ENCODE data around the gene ITPRIPL2. TPM values are rescaled to one million over a fixed set of nuclear protein-coding genes. Genes with fewer than 3 reads are reported as not detected.

The ITPRIPL2 gene
- total and polyA plus RNA-seq, 2 experiments from 2014 or later = 9.5 to 71.9 TPM

- H2AFZ ChIP-seq = no peak overlapping the region
- H3K79me2 ChIP-seq (ENCODE audit: insufficient read depth) = no peaks in the 10 kb centered on the region
- peaks cover 12% of the 10 kb centered on the region for H3F3A ChIP-seq (ENCODE audit: insufficient read depth)
- H3K4me1 ChIP-seq (ENCODE audit: insufficient read depth) = peaks cover 14% of the 10 kb centered on the region
- no peak for TF ChIP-seq EZH2phosphoT487 (IDR thresholded peaks at IDR 0.05; ENCODE audit: insufficient read depth, low read depth)
- no peak for TF ChIP-seq EZH2 (IDR thresholded peaks at IDR 0.05; ENCODE audit: insufficient read depth, poor library complexity, severe bottlenecking)
- H3K9me3 ChIP-seq (ENCODE audit: low read depth) = no peaks in the 10 kb centered on the region
- WGBS, 2 experiments (ENCODE audit: low coverage in 1 of 2, low lambda C conversion rate in 2 of 2, missing lambda C conversion rate in 2 of 2) = 78% methylated on average over 11 of the region's 11 CpGs
- H3K27ac ChIP-seq = no peak overlapping the region
- H4K20me1 ChIP-seq (ENCODE audit: insufficient read depth) = no peaks in the 10 kb centered on the region
- no peaks in the 10 kb centered on the region for H3K9me2 ChIP-seq (ENCODE audit: insufficient read depth)
- DNase-seq = peak; percentile 31
- H3K27me3 ChIP-seq (replicated peaks; ENCODE audit: insufficient read depth) = no peaks in the 10 kb centered on the region
- H3K4me3 ChIP-seq = no peak overlapping the region
- H3K4me2 ChIP-seq (ENCODE audit: unreplicated experiment) = no peak overlapping the region
- no peaks in the 10 kb centered on the region for H3K36me3 ChIP-seq (ENCODE audit: low read depth)
- in situ Hi-C loops (cut with MboI) = loop anchor here (25.0 kb wide), 1 partner anchor 418 kb away; the partner anchor contains the start of genes CCP110 and GDE1
- no peak overlapping the region for H3K9ac ChIP-seq
Observed at GRCh38 chr16:19094542-19095365, 19.0 kb upstream of the ITPRIPL2 start.

DNA sequence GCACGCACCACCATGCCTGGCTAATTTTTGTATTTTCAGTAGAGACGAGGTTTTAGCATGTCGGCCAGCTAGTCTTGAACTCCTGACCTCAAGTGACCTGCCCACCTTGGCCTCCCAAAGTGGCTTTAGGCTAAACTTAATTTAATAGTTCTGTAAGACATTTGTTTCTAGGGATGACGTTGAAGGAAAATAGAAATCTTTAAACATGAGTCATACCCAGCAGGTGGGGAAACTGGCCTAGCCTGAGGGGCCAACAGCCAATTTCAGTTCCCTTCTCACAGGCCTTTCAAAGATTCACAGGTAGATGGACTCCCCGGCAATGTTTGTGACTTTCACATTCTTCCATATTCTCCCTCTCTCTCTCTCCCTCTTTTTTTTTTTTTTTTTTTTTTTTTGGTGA, 18.1 kb upstream of the ITPRIPL2 start:
- Histone ChIP-seq H2AFZ (no peak overlapping the region), H3F3A (ENCODE audit: insufficient read depth) (peaks cover 12% of the 10 kb centered on the region), H3K9me2 (ENCODE audit: insufficient read depth) (no peaks in the 10 kb centered on the region), H3K4me2 (ENCODE audit: unreplicated experiment) (no peak overlapping the region), H3K36me3 (ENCODE audit: low read depth) (no peaks in the 10 kb centered on the region), H3K27ac (no peak overlapping the region), H4K20me1 (ENCODE audit: insufficient read depth) (no peaks in the 10 kb centered on the region), H3K4me3 (no peak overlapping the region), H3K9me3 (ENCODE audit: low read depth) (no peaks in the 10 kb centered on the region), H3K9ac (no peak overlapping the region), H3K4me1 (ENCODE audit: insufficient read depth) (peaks cover 14% of the 10 kb centered on the region), H3K27me3 (replicated peaks; ENCODE audit: insufficient read depth) (no peaks in the 10 kb centered on the region), H3K79me2 (ENCODE audit: insufficient read depth) (no peaks in the 10 kb centered on the region)
- in situ Hi-C loops (cut with MboI) = loop anchor here (25.0 kb wide), 1 partner anchor 417 kb away; the partner anchor contains the start of genes CCP110 and GDE1
- TF ChIP-seq EZH2phosphoT487 (IDR thresholded peaks at IDR 0.05; ENCODE audit: insufficient read depth, low read depth) = no peak
- TF ChIP-seq EZH2 (IDR thresholded peaks at IDR 0.05; ENCODE audit: insufficient read depth, poor library complexity, severe bottlenecking) = no peak
- DNase-seq = no peak
- 90 to 95% methylated on average over 5 of the region's 5 CpGs for WGBS, 2 experiments (ENCODE audit: low coverage in 1 of 2, low lambda C conversion rate in 2 of 2, missing lambda C conversion rate in 2 of 2)

GRCh38 chr16:19098173-19098572, 15.6 kb upstream of the ITPRIPL2 start:
- no peaks in the 10 kb centered on the region for H3K4me1 ChIP-seq (ENCODE audit: insufficient read depth)
- H3K36me3 ChIP-seq (ENCODE audit: low read depth) = no peaks in the 10 kb centered on the region
- no peak overlapping the region for H2AFZ ChIP-seq
- H3K4me2 ChIP-seq (ENCODE audit: unreplicated experiment) = no peak overlapping the region
- no peak overlapping the region for H3K9ac ChIP-seq
- H3K27ac ChIP-seq = no peak overlapping the region
- H3K27me3 ChIP-seq (replicated peaks; ENCODE audit: insufficient read depth) = no peaks in the 10 kb centered on the region
- no peaks in the 10 kb centered on the region for H3K9me3 ChIP-seq (ENCODE audit: low read depth)
- in situ Hi-C loops (cut with MboI) = loop anchor here (25.0 kb wide), 1 partner anchor 414 kb away; the partner anchor contains the start of genes CCP110 and GDE1
- 57 to 92% methylated on average over 1 of the region's 1 CpG for WGBS, 2 experiments (ENCODE audit: low coverage in 1 of 2, low lambda C conversion rate in 2 of 2, missing lambda C conversion rate in 2 of 2)
- H3K4me3 ChIP-seq = no peak overlapping the region
- no peaks in the 10 kb centered on the region for H3K79me2 ChIP-seq (ENCODE audit: insufficient read depth)
- H3K9me2 ChIP-seq (ENCODE audit: insufficient read depth) = no peaks in the 10 kb centered on the region
- no peaks in the 10 kb centered on the region for H4K20me1 ChIP-seq (ENCODE audit: insufficient read depth)
- H3F3A ChIP-seq (ENCODE audit: insufficient read depth) = no peaks in the 10 kb centered on the region
- TF ChIP-seq EZH2 (IDR thresholded peaks at IDR 0.05; ENCODE audit: insufficient read depth, poor library complexity, severe bottlenecking) (no peak), EZH2phosphoT487 (IDR thresholded peaks at IDR 0.05; ENCODE audit: insufficient read depth, low read depth) (no peak)
- no peak for DNase-seq

- WGBS, 2 experiments (ENCODE audit: low coverage in 1 of 2, low lambda C conversion rate in 2 of 2, missing lambda C conversion rate in 2 of 2) = 42 to 44% methylated on average over 16 of the region's 16 CpGs
- no peaks in the 10 kb centered on the region; the same call in 1 of the 2 replicates for H3F3A ChIP-seq (ENCODE audit: insufficient read depth)
- H3K9ac ChIP-seq = no peak overlapping the region
- H3K27ac ChIP-seq = no peak overlapping the region
- H3K36me3 ChIP-seq (ENCODE audit: low read depth) = no peaks in the 10 kb centered on the region
- no peaks in the 10 kb centered on the region for H3K27me3 ChIP-seq (replicated peaks; ENCODE audit: insufficient read depth)
- H4K20me1 ChIP-seq (ENCODE audit: insufficient read depth) = no peaks in the 10 kb centered on the region
- H3K4me1 ChIP-seq (ENCODE audit: insufficient read depth) = peaks cover under 1% of the 10 kb centered on the region; the same call in 1 of the 2 replicates
- no peaks in the 10 kb centered on the region for H3K79me2 ChIP-seq (ENCODE audit: insufficient read depth)
- H3K9me2 ChIP-seq (ENCODE audit: insufficient read depth) = no peaks in the 10 kb centered on the region
- H3K9me3 ChIP-seq (ENCODE audit: low read depth) = no peaks in the 10 kb centered on the region
- no peak for TF ChIP-seq EZH2 (IDR thresholded peaks at IDR 0.05; ENCODE audit: insufficient read depth, poor library complexity, severe bottlenecking)
- no peak for TF ChIP-seq EZH2phosphoT487 (IDR thresholded peaks at IDR 0.05; ENCODE audit: insufficient read depth, low read depth)
- H3K4me2 ChIP-seq (ENCODE audit: unreplicated experiment) = no peak overlapping the region
- peak overlapping the region; percentile 26; the same call in 1 of the 2 replicates for H2AFZ ChIP-seq
- DNase-seq = peak; percentile 42
- H3K4me3 ChIP-seq = no peak overlapping the region
- in situ Hi-C loops (cut with MboI) = no loop called here
Observed at GRCh38 chr16:19102187-19102872, 11.4 kb upstream of the ITPRIPL2 start.
